Heart right ventricle (tissue), 16 donors: ENCODE results near the gene RAP1GAP2. TPM values are rescaled to one million over a fixed set of nuclear protein-coding genes. Genes with fewer than 3 reads are reported as not detected.
"Not testable (repeated sequence)": the region's sequence is repeated elsewhere in the genome, so short reads cannot be mapped to it uniquely, and the experiment has no call there.

Source experiments
- ATAC-seq, 8 donors: fragments of 200-7000 bp; cut with Tn5 transposase; one replicate each; pipeline ENCODE4 v1.9.1; 2020; ENCODE audit warnings: mild to moderate bottlenecking in 8 of 8, moderate library complexity in 8 of 8, moderate number of reproducible peaks in 1 of 8
- DNase-seq, 2 donors: peaks; one replicate each; pipeline ENCODE4 v3.0.0-alpha.2; 2020
- H3K27ac ChIP-seq, 10 donors: fragments of 200-600 bp; sonication (generic) in 2 of 10; one replicate each; pipeline versions ENCODE4 v1.5.0 to v1.8.0; 2020 to 2022; ENCODE audit warnings: mild to moderate bottlenecking in 3 of 10
- H3K27me3 ChIP-seq, 7 donors: fragments of 200-600 bp; one replicate each; pipeline ENCODE4 v1.8.0; 2021 to 2022; ENCODE audit warnings: mild to moderate bottlenecking in 2 of 7
- H3K36me3 ChIP-seq, 9 donors: fragments of 200-600 bp; sonication (generic) in 1 of 9; one replicate each; pipeline versions ENCODE4 v1.5.0 to v1.8.0; 2020 to 2022; ENCODE audit warnings: mild to moderate bottlenecking in 2 of 9
- H3K4me1 ChIP-seq, 9 donors: fragments of 200-600 bp; sonication (generic) in 1 of 9; one replicate each; pipeline versions ENCODE4 v1.5.0 to v1.8.0; 2020 to 2022; ENCODE audit warnings: mild to moderate bottlenecking in 4 of 9
- H3K4me3 ChIP-seq, 10 donors: fragments of 200-600 bp; sonication (generic) in 2 of 10; one replicate each; pipeline versions ENCODE4 v1.5.0 to v1.8.0; 2020 to 2022; ENCODE audit warnings: mild to moderate bottlenecking in 7 of 10, moderate library complexity in 2 of 10
- H3K9me3 ChIP-seq, 11 donors: fragments of 200-600 bp in 10 of 11; sonication (generic) in 2 of 11; one replicate each; pipeline versions ENCODE4 v1.5.0 to v1.8.0; 2013 to 2022; ENCODE audit warnings: mild to moderate bottlenecking in 2 of 11, control low read depth in 1 of 11, moderate library complexity in 1 of 11
- WGBS, 2 donors: extraction: QIAGEN DNeasy Blood & Tissue Kit; methylation state at CpG; one replicate each; pipeline ENCODE4 v1.1.7; 2013; ENCODE audit warnings: inconsistent platforms in 1 of 2; 5-methylcytosine and 5-hydroxymethylcytosine counted together
- intact Hi-C, 10 donors: fragments of 100-400 bp; cut with DNase I; formaldehyde crosslinking; loops; one replicate each; pipeline versions ENCODE4 v1.11.1 to v1.14.2; 2022
- polyA plus RNA-seq, 2 donors: library from polyadenylated mRNA; stranded (reverse); fragments of 200-250 nt; gene quantifications; one replicate each; pipeline ENCODE4 v1.2.3, GENCODE V29; 2013
- total RNA-seq, 10 donors: library from RNA; stranded (reverse); fragmentation: NEBNext Ultra II Directional in 3 of 10; extraction: Animal tissue kit (Norgen Biotek cat#: 25700) in 3 of 10; gene quantifications; one replicate each; pipeline versions ENCODE4 v1.2.1 to v1.2.4, GENCODE V29; 2021 to 2023
- TF ChIP-seq, protein P1 (sequence below), 9 donors: fragments of 200-600 bp; sonication (generic) in 2 of 9; IDR thresholded peaks; one replicate each; pipeline versions ENCODE4 v1.5.0 to v1.8.0; 2021 to 2022; ENCODE audit warnings: antibody characterized with exemption in 9 of 9, mild to moderate bottlenecking in 5 of 9, moderate library complexity in 1 of 9
- donor health status: Arrhythmogenic right ventricular cardiomyopathy.
- donor health status: ischemic (EF 13 %, LVEDD 7.1; RV severe dilation, severe dysfunction).
- donor health status: healthy with polysubstance abuse.
- donor health status: DM: no; HTN: yes; CAD: no.
- donor health status: DM: no; HTN: no; CAD: no.
- donor health status: ischemic (EF 25% LVEDD 6.9; RV normal size, moderate dysfunction).
- donor health status: ischemic (EF 25% LVEDD 5.7; RV mildly dilated, moderate dysfunction).
- donor health status: healthy.
- donor health status: DM: yes; HTN: yes; CAD: no.
- donor health status: Ischemic cardiomyopathy.
- donor health status: ischemic (EF 35%, LVEDD 5.7; RV mildly dilated, moderate dysfunction).
- donor health status: nonischemic (EF 11% LVEDD 7.7; RV severe dilation, severe dysfunction).
- donor health status: DM: yes; HTN: yes; CAD: no.
- donor health status: PGD.
- donor health status: ischemic (EF 29% LVEDD 5.4; RV normal size, mild dysfunction).
- donor health status: nonischemic (EF 23%, LVEDD 6.1; RV moderate dilation, normal function).

RAP1GAP2 gene
- total and polyA plus RNA-seq, 12 donors: 9.5 to 51.3 (median 34.6) TPM

GRCh38 chr17:3030096-3030495, 233.9 kb downstream of the RAP1GAP2 start:
- DNase-seq (peak in 1 of 2 donors; percentile 35), ATAC-seq (peak in 4 of 8 donors; percentile 11 to 49 (median 23))
- intact Hi-C loops: no loop called here
- WGBS, 2 donors: 51 to 52% methylated on average over 7 of the region's 7 CpGs
- peaks cover 0 to 22% (median 0%) of the 10 kb centered on the region in 9 donors for H3K36me3 ChIP-seq
- no peaks in the 10 kb centered on the region for H3K27me3 ChIP-seq
- H3K4me1 ChIP-seq: peaks cover 2 to 28% (median 23%) of the 10 kb centered on the region in 9 donors
- no peak overlapping the region for H3K4me3 ChIP-seq
- no peaks in the 10 kb centered on the region for H3K9me3 ChIP-seq
- H3K27ac ChIP-seq: peak overlapping the region; percentile 60 to 91 (median 81)
- TF ChIP-seq, protein P1, sequence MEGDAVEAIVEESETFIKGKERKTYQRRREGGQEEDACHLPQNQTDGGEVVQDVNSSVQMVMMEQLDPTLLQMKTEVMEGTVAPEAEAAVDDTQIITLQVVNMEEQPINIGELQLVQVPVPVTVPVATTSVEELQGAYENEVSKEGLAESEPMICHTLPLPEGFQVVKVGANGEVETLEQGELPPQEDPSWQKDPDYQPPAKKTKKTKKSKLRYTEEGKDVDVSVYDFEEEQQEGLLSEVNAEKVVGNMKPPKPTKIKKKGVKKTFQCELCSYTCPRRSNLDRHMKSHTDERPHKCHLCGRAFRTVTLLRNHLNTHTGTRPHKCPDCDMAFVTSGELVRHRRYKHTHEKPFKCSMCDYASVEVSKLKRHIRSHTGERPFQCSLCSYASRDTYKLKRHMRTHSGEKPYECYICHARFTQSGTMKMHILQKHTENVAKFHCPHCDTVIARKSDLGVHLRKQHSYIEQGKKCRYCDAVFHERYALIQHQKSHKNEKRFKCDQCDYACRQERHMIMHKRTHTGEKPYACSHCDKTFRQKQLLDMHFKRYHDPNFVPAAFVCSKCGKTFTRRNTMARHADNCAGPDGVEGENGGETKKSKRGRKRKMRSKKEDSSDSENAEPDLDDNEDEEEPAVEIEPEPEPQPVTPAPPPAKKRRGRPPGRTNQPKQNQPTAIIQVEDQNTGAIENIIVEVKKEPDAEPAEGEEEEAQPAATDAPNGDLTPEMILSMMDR (IDR thresholded peaks at IDR 0.05): no peak

GRCh38 chr17:3030852-3031470, 234.7 kb downstream of the RAP1GAP2 start:
- DNase-seq, intact Hi-C loops: not testable (repeated sequence)
- WGBS, 2 donors: 83 to 86% methylated on average over 14 of the region's 14 CpGs

DNA sequence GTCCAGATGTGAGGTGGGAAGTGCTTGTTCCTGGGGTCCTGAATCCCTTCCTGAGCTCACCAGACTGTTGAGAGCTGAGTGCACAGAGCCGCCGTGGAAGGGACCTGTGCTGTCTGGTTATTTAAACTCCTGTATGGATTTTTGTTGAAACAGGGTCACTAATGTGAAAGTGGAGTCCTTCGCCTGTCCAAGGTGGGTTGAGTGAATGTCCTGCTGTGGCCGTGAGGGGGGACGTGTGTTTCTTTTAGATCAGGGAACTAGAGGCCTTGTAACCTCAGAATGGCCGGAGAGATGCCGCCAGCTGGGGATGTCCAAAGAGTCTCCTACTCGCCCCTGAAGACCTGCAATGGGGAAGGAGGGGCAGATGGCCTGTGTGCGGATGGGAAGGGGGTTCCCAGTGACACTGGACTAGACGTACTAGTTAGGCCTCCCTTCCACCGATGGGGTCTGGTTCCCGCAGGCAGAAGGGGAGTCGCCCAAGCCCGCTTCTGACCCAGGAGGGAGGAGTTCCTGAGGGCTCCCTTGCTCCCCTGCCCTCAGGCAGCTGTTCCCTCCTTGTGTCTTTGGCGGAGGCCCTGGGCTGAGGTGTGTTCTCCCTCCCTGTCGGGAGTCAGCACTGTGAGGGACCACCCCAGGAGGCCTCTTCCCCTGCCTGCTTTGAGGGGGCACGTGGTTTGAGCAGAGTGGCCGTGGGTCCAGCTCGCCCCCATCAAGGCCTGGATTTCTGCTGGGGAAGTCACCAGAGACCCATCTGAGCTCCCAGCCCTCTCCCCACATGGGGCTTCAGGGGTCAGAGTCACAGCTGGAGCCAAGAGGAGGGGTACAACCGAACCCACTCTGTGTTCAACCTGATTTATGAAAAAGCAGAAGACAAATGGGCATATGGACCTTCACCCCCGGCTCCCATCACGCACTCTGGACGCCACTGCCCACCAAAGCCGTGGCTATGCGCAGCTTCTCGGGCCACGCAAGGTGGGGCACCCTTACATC, 236.3 kb downstream of the RAP1GAP2 start:
- intact Hi-C loops: no loop called here
- H3K9me3 ChIP-seq: no peaks in the 10 kb centered on the region

More at GRCh38 chr17:3030852-3031470, 234.7 kb downstream of the RAP1GAP2 start:
- Histone ChIP-seq H3K4me1 (peaks cover 2 to 28% (median 23%) of the 10 kb centered on the region in 9 donors), H3K36me3 (peaks cover 0 to 22% (median 0%) of the 10 kb centered on the region in 9 donors), H3K27ac (peak overlapping the region; percentile 52 to 91 (median 76))
- H3K4me3 ChIP-seq, H3K9me3 ChIP-seq, H3K27me3 ChIP-seq, ATAC-seq: not testable (repeated sequence)

GRCh38 chr17:3033248-3033640, 237.0 kb downstream of the RAP1GAP2 start:
- intact Hi-C loops: no loop called here
- Histone ChIP-seq H3K36me3 (peaks cover 0 to 7% (median 0%) of the 10 kb centered on the region in 9 donors), H3K4me3 (no peak overlapping the region), H3K4me1 (peaks cover 2 to 27% (median 23%) of the 10 kb centered on the region in 9 donors), H3K27me3 (no peaks in the 10 kb centered on the region), H3K27ac (peak overlapping the region in 1 of 10 donors; percentile 19), H3K9me3 (no peaks in the 10 kb centered on the region)
- DNase-seq: no peak
- TF ChIP-seq, protein P1 (IDR thresholded peaks at IDR 0.05): no peak
- WGBS, 2 donors: 89 to 90% methylated on average over 15 of the region's 15 CpGs
- no peak for ATAC-seq

More for the DNA sequence above, 236.3 kb downstream of the RAP1GAP2 start:
- no peak for ATAC-seq
- TF ChIP-seq, protein P1 (IDR thresholded peaks at IDR 0.05): no peak
- H3K27ac ChIP-seq: peak overlapping the region in 1 of 10 donors; percentile 19
- H3K36me3 ChIP-seq: peaks cover 0 to 7% (median 0%) of the 10 kb centered on the region in 9 donors
- no peaks in the 10 kb centered on the region for H3K27me3 ChIP-seq
- 91 to 94% methylated on average over 26 to 27 of the region's 27 CpGs for WGBS, 2 donors
- no peak overlapping the region for H3K4me3 ChIP-seq
- H3K4me1 ChIP-seq: peaks cover 2 to 28% (median 23%) of the 10 kb centered on the region in 9 donors
- no peak for DNase-seq
